ENCODE data around the gene AQP3.

DNA sequence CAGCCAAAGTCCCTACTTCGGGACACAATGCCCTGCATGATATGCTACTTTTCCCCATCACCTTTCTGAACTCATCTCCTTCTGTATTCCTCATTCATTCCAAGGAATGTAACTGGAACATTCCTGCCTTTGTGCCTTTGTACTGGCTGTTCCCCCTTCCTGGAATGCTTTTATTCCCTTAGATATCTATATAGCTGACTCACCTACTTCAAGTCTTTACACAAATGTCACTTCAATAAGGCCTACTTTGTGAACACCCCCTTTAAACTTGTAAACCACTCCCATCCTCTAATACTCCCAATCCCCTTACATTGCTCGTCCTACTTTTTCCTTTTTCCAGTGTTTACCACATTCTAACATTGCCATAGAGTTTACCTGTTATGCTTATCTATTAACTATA lies 24.0 kb upstream of the AQP3 start:
- no peak for TF ChIP-seq MAX (IDR thresholded peaks at IDR 0.05)
- TF ChIP-seq TCF12 (IDR thresholded peaks at IDR 0.05; ENCODE audit: low read depth), result no peak
- no peak for TF ChIP-seq EP300 (IDR thresholded peaks at IDR 0.05; ENCODE audit: borderline replicate concordance)
- no peak for TF ChIP-seq TAF1 (IDR thresholded peaks at IDR 0.05; ENCODE audit: low read depth)
- TF ChIP-seq USF1 (IDR thresholded peaks at IDR 0.05), result no peak
- TF ChIP-seq EGR1 (IDR thresholded peaks at IDR 0.05), result no peak

Data from Ishikawa (cell line).